HG02852 (cell line): ENCODE data around the gene SYT11.

ENCODE experiments used
- ATAC-seq: cut with Tn5 transposase; IDR thresholded peaks from one replicate; pipeline ENCODE4 v1.9.1; 2021; ENCODE audit warnings: mild to moderate bottlenecking, moderate library complexity; ENCODE audit not compliant: unreplicated experiment

The SYT11 gene

DNA sequence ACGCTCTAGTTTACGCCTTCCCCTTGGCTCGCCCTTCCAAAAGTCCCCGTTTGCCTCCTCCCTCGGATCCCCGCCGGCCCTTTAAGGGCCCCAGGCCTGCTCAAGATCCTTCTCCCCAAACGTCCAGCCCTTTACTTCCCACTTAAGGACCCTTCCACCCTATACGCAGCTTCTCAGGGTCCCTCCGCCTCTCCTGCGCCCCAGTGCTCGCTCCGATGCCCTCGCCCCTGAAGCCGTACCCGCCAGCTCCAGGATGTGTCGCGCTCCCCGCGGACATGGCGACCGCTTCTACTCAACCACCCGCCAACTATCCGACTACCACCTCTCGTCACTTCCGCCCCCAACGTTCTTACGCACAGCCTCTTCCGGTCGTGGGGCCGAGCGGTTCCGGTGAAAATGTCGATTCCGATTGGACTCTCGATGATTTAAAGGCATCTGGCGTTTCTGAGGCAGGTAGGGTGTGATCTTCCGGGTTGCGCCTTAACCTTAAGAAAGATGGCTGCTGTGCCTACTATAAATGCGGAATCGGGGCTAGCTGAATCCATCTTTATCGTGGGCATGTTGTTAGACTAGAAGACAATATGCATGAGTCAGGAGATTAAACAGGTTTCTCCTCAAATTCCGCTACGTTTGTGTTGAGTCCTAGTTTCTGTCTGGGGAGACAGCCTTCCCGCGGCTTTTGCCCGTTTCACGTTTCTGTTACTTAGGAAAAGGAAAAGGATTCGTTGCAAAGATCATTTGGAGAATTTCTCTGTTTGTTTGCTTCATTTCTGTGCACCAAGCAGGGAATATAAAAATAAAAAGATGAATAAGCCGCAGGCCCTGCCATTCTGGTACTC, 74.9 kb downstream of the SYT11 start, which contains the start of gene KHDC4:
Gene KHDC4 (minus strand): TSS at position 317 of the 839 bp plus-strand sequence. CDS start 40 bp downstream, at position 277.
- peak; percentile 93 for ATAC-seq
